Fibroblast of skin of right quadriceps (primary cell): ENCODE measurements around the gene NT5C3A.

Experiments used
- DNase-seq: peaks from one replicate; pipeline ENCODE4 v3.0.0-alpha.2; 2013

NT5C3A gene

GRCh38 chr7:33075818-33076518 is 13.4 kb upstream of the NT5C3A start:
- no peak for DNase-seq

- no peak for DNase-seq
Measured at GRCh38 chr7:33073243-33073642, 10.7 kb upstream of the NT5C3A start.

- peak; percentile 75 for DNase-seq
Measured at GRCh38 chr7:33072471-33072870, 9.9 kb upstream of the NT5C3A start.

GRCh38 chr7:33070831-33071230 is 8.3 kb upstream of the NT5C3A start:
- no peak for DNase-seq

- no peak for DNase-seq
Measured at GRCh38 chr7:33070277-33070676, 7.7 kb upstream of the NT5C3A start.

GRCh38 chr7:33067921-33068320 is 5.3 kb upstream of the NT5C3A start:
- no peak for DNase-seq

GRCh38 chr7:33066771-33067170 is 4.2 kb upstream of the NT5C3A start:
- DNase-seq = no peak

GRCh38 chr7:33065981-33066380 is 3.4 kb upstream of the NT5C3A start:
- DNase-seq = no peak

- DNase-seq = peak; percentile 96
Measured at GRCh38 chr7:33062782-33063443, 337 bp upstream of the NT5C3A start.

GRCh38 chr7:33061282-33061937 is 1.2 kb downstream of the NT5C3A start:
- no peak for DNase-seq

- DNase-seq = no peak
Measured at GRCh38 chr7:33059635-33060034, 2.9 kb downstream of the NT5C3A start.

GRCh38 chr7:33055158-33055557 is 7.4 kb downstream of the NT5C3A start:
- DNase-seq = no peak

- no peak for DNase-seq
Measured at GRCh38 chr7:33054261-33054964, 8.2 kb downstream of the NT5C3A start.

- DNase-seq = no peak
Measured at GRCh38 chr7:33053721-33054120, 8.9 kb downstream of the NT5C3A start.

GRCh38 chr7:33050535-33051318 is 11.8 kb downstream of the NT5C3A start:
- peak; percentile 51 for DNase-seq

- DNase-seq = no peak
Measured at GRCh38 chr7:33048704-33049103, 13.9 kb downstream of the NT5C3A start.

GRCh38 chr7:33048257-33048656 is 14.3 kb downstream of the NT5C3A start:
- DNase-seq = no peak

GRCh38 chr7:33044986-33045385 is 17.6 kb downstream of the NT5C3A start:
- peak; percentile 48 for DNase-seq

GRCh38 chr7:33044401-33044718 is 18.2 kb downstream of the NT5C3A start:
- DNase-seq = no peak

- DNase-seq = no peak
Measured at GRCh38 chr7:33043501-33044400, 18.8 kb downstream of the NT5C3A start.

GRCh38 chr7:33041631-33042428 is 20.7 kb downstream of the NT5C3A start:
- no peak for DNase-seq
